ENCODE data around the gene FMNL2.

GRCh38 chr2:152552888-152553287, 217.9 kb downstream of the FMNL2 start:
- TF ChIP-seq POLR2AphosphoS5 (IDR thresholded peaks at IDR 0.05; ENCODE audit: low read depth, low read length) = no peak
- no peak for TF ChIP-seq POLR2A (IDR thresholded peaks at IDR 0.05; ENCODE audit: low read depth, low read length)
